Epithelial cell of esophagus (primary cell): ENCODE results near the gene ZEB2.

Experiments
- DNase-seq: peaks from one replicate; pipeline ENCODE4 v3.0.0; 2010; ENCODE audit warnings: low read depth
- H3K4me3 ChIP-seq: 2 replicates; pipeline ENCODE4 v1.5.1; 2011; ENCODE audit warnings: mild to moderate bottlenecking, low read length, control low read depth
- CTCF ChIP-seq: IDR thresholded peaks from 2 replicates; pipeline ENCODE4 v1.5.1; 2011; ENCODE audit warnings: low read depth, mild to moderate bottlenecking, low read length, control low read depth, inconsistent platforms; ENCODE audit not compliant: insufficient read depth; ENCODE audit errors: missing control alignments

Gene ZEB2

GRCh38 chr2:144339048-144339447, 180.9 kb downstream of the ZEB2 start:
- TF ChIP-seq CTCF = no peak
- DNase-seq = no peak
- H3K4me3 ChIP-seq = no peak overlapping the region

GRCh38 chr2:144334551-144334950, 185.4 kb downstream of the ZEB2 start:
- DNase-seq = no peak
- no peak for TF ChIP-seq CTCF
- no peak overlapping the region for H3K4me3 ChIP-seq
